Hepatocyte (in vitro differentiated cells): ENCODE results near the gene KIF6. TPM values are rescaled to one million over a fixed set of nuclear protein-coding genes. Genes with fewer than 3 reads are reported as not detected.

Experiments
- DNase-seq: peaks from one replicate; pipeline ENCODE4 v3.0.0-alpha.2; 2016; ENCODE audit warnings: low spot score
- H2AFZ ChIP-seq: fragments of 200-600 bp; sonication (generic); 2 replicates; pipeline ENCODE4 v1.6.0; 2016; ENCODE audit warnings: antibody characterized with exemption, mild to moderate bottlenecking
- H3K27ac ChIP-seq: fragments of 200-600 bp; sonication (generic); 2 replicates; pipeline ENCODE4 v1.5.1; 2016; ENCODE audit warnings: mild to moderate bottlenecking
- H3K27me3 ChIP-seq: fragments of 200-600 bp; sonication (generic); 2 replicates; pipeline ENCODE4 v1.6.1; 2016
- H3K36me3 ChIP-seq: fragments of 200-600 bp; sonication (generic); replicated peaks from 2 replicates; pipeline ENCODE4 v1.5.1; 2016; ENCODE audit warnings: low read depth; ENCODE audit not compliant: insufficient read depth
- H3K4me1 ChIP-seq: fragments of 200-600 bp; sonication (generic); 2 replicates; pipeline ENCODE4 v1.5.1; 2016; ENCODE audit warnings: mild to moderate bottlenecking, moderate library complexity; ENCODE audit not compliant: insufficient read depth
- H3K4me2 ChIP-seq: fragments of 200-600 bp; sonication (generic); 2 replicates; pipeline ENCODE4 v1.6.0; 2016
- H3K4me3 ChIP-seq: fragments of 200-600 bp; sonication (generic); 2 replicates; pipeline ENCODE4 v1.5.1; 2016; ENCODE audit warnings: mild to moderate bottlenecking
- H3K79me2 ChIP-seq: fragments of 200-600 bp; sonication (generic); 2 replicates; pipeline ENCODE4 v1.6.0; 2017; ENCODE audit warnings: mild to moderate bottlenecking
- H3K9me2 ChIP-seq: fragments of 200-600 bp; sonication (generic); replicated peaks from 2 replicates; pipeline ENCODE4 v1.6.0; 2017; ENCODE audit warnings: mild to moderate bottlenecking; ENCODE audit not compliant: insufficient read depth
- H3K9me3 ChIP-seq: fragments of 200-600 bp; sonication (generic); 2 replicates; pipeline ENCODE4 v1.5.1; 2016; ENCODE audit warnings: low read depth, mild to moderate bottlenecking
- H4K20me1 ChIP-seq: fragments of 200-600 bp; sonication (generic); 2 replicates; pipeline ENCODE4 v1.6.0; 2016; ENCODE audit warnings: mild to moderate bottlenecking; ENCODE audit not compliant: insufficient read depth, poor library complexity, severe bottlenecking
- EZH2 ChIP-seq: fragments of 200-600 bp; sonication (generic); IDR thresholded peaks from 2 replicates; pipeline ENCODE4 v1.6.1; 2016; ENCODE audit warnings: antibody characterized with exemption, mild to moderate bottlenecking, borderline replicate concordance
- EZH2phosphoT487 ChIP-seq: fragments of 200-600 bp; sonication (generic); IDR thresholded peaks from one replicate; pipeline ENCODE4 v1.6.1; 2018; ENCODE audit warnings: antibody characterized with exemption, mild to moderate bottlenecking, low read depth, moderate library complexity; ENCODE audit not compliant: unreplicated experiment, severe bottlenecking
- WGBS: methylation state at CpG from one replicate; pipeline ENCODE4 v1.1.6; 2016; ENCODE audit warnings: low lambda C conversion rate; ENCODE audit errors: missing lambda C conversion rate; 5-methylcytosine and 5-hydroxymethylcytosine counted together
- polyA plus RNA-seq: library from polyadenylated mRNA; unstranded; fragments of >200 nt; fragmentation: Nextera tagmentation; extraction: Ambion mirVana; gene quantifications from 2 replicates; pipeline ENCODE4 v1.2.1, GENCODE V29; 2016
- small RNA-seq: library from RNA; depleted of rRNA; stranded (forward); fragments of <200 nt; gene quantifications from one replicate; pipeline ENCODE3, GENCODE V24; 2014
- total RNA-seq: library from RNA; depleted of rRNA; stranded (reverse); fragments of >200 nt; gene quantifications from 2 replicates; pipeline ENCODE4 v1.2.3, GENCODE V29; 2014
- TF ChIP-seq, protein P1 (sequence below): fragments of 200-600 bp; sonication (generic); IDR thresholded peaks from 2 replicates; pipeline ENCODE4 v1.5.1; 2016; ENCODE audit warnings: antibody characterized with exemption, mild to moderate bottlenecking; ENCODE audit not compliant: poor library complexity

Gene KIF6
- total and polyA plus RNA-seq, 2 experiments from 2014 or later, result 0.87 to 2.3 TPM

GRCh38 chr6:39280247-39280731 is 444.9 kb downstream of the KIF6 start:
- Histone ChIP-seq H3K4me1 (no peaks in the 10 kb centered on the region), H3K36me3 (no peaks in the 10 kb centered on the region), H3K9me2 (no peaks in the 10 kb centered on the region), H3K79me2 (no peaks in the 10 kb centered on the region), H3K27me3 (peaks cover 33% of the 10 kb centered on the region), H3K4me3 (no peak overlapping the region), H2AFZ (no peak overlapping the region), H3K9me3 (no peaks in the 10 kb centered on the region), H3K4me2 (no peak overlapping the region), H4K20me1 (no peaks in the 10 kb centered on the region), H3K27ac (no peak overlapping the region)
- TF ChIP-seq EZH2phosphoT487 (peak; percentile 74), EZH2 (no peak)
- TF ChIP-seq, protein P1, sequence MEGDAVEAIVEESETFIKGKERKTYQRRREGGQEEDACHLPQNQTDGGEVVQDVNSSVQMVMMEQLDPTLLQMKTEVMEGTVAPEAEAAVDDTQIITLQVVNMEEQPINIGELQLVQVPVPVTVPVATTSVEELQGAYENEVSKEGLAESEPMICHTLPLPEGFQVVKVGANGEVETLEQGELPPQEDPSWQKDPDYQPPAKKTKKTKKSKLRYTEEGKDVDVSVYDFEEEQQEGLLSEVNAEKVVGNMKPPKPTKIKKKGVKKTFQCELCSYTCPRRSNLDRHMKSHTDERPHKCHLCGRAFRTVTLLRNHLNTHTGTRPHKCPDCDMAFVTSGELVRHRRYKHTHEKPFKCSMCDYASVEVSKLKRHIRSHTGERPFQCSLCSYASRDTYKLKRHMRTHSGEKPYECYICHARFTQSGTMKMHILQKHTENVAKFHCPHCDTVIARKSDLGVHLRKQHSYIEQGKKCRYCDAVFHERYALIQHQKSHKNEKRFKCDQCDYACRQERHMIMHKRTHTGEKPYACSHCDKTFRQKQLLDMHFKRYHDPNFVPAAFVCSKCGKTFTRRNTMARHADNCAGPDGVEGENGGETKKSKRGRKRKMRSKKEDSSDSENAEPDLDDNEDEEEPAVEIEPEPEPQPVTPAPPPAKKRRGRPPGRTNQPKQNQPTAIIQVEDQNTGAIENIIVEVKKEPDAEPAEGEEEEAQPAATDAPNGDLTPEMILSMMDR, result no peak
- WGBS, result 70% methylated on average over 8 of the region's 8 CpGs
- peak; percentile 68 for DNase-seq

Small RNAs within 50 kb of the gene (small RNA-seq; reads per million reads assigned to genes)
- gene RNU1-54P, result not detected

Other genes with a start within 250 kb of the KIF6 start
- 11.4 and 15.1 TPM in 2 replicates for gene DAAM2, start 67.0 kb upstream of the KIF6 start, total RNA-seq
- gene DAAM2, start 67.0 kb upstream of the KIF6 start, polyA plus RNA-seq, result 8.3 and 11.7 TPM in 2 replicates
- 10.6 and 10.7 TPM in 2 replicates for gene MOCS1, start 209.1 kb upstream of the KIF6 start, total RNA-seq
- 13.4 and 14.5 TPM in 2 replicates for gene MOCS1, start 209.1 kb upstream of the KIF6 start, polyA plus RNA-seq